Endodermal cell (in vitro differentiated cells): ENCODE data around the gene SIM1. TPM values are rescaled to one million over a fixed set of nuclear protein-coding genes. Genes with fewer than 3 reads are reported as not detected.

ENCODE experiments used
- DNase-seq: peaks from one replicate; pipeline ENCODE4 v3.0.0-alpha.2; 2017
- H3K27ac ChIP-seq: 2 replicates; pipeline ENCODE4 v1.5.1; 2013; ENCODE audit warnings: mild to moderate bottlenecking, low read depth, low read length, moderate library complexity
- H3K27me3 ChIP-seq: 2 replicates; pipeline ENCODE4 v1.6.1; 2013; ENCODE audit warnings: mild to moderate bottlenecking, low read length, moderate library complexity; ENCODE audit not compliant: insufficient read depth, control insufficient read depth, poor library complexity, severe bottlenecking
- H3K36me3 ChIP-seq: 2 replicates; pipeline ENCODE4 v1.7.0; 2013; ENCODE audit warnings: mild to moderate bottlenecking, low read length, moderate library complexity; ENCODE audit not compliant: control insufficient read depth, insufficient read depth
- H3K4me1 ChIP-seq: one replicate; pipeline ENCODE4 v1.7.0; 2013; ENCODE audit warnings: low read length; ENCODE audit not compliant: control insufficient read depth, insufficient read depth
- H3K4me3 ChIP-seq: 2 replicates; pipeline ENCODE4 v1.5.1; 2013; ENCODE audit warnings: mild to moderate bottlenecking, low read length, moderate library complexity
- H3K9ac ChIP-seq: 2 replicates; pipeline ENCODE4 v1.6.1; 2013; ENCODE audit warnings: mild to moderate bottlenecking, low read length, moderate library complexity; ENCODE audit not compliant: poor library complexity, severe bottlenecking; ENCODE audit errors: extremely low read depth
- H3K9me3 ChIP-seq: 2 replicates; pipeline ENCODE4 v1.6.1; 2013; ENCODE audit warnings: mild to moderate bottlenecking, low read length, moderate library complexity; ENCODE audit not compliant: control insufficient read depth
- H3K27ac Mint-ChIP-seq: 2 replicates; pipeline ENCODE4 v1.8.0; 2020; ENCODE audit warnings: mixed read lengths
- H3K27me3 Mint-ChIP-seq: 2 replicates; pipeline ENCODE4 v1.8.0; 2021; ENCODE audit warnings: mild to moderate bottlenecking, mixed read lengths; ENCODE audit not compliant: insufficient read depth
- H3K36me3 Mint-ChIP-seq: 2 replicates; pipeline ENCODE4 v1.8.0; 2020; ENCODE audit warnings: low read depth, mixed read lengths
- H3K4me1 Mint-ChIP-seq: 2 replicates; pipeline ENCODE4 v1.8.0; 2020; ENCODE audit warnings: mixed read lengths
- H3K4me3 Mint-ChIP-seq: 2 replicates; pipeline ENCODE4 v1.8.0; 2020; ENCODE audit warnings: mild to moderate bottlenecking, moderate library complexity, mixed read lengths
- H3K9me3 Mint-ChIP-seq: 2 replicates; pipeline ENCODE4 v1.8.0; 2020; ENCODE audit warnings: mild to moderate bottlenecking, mixed read lengths
- WGBS, 2 experiments: methylation state at CpG; one replicate each; pipeline versions ENCODE4 v1.1.5 to v1.1.7; 2013; ENCODE audit warnings: missing lambda C conversion rate in 2 of 2, mixed read lengths in 1 of 2; ENCODE audit not compliant: insufficient coverage in 1 of 2, insufficient read length in 1 of 2; 5-methylcytosine and 5-hydroxymethylcytosine counted together
- total RNA-seq, 2 donors: library from RNA; stranded (reverse); fragmentation: NEBNext Ultra II Directional in 1 of 2; extraction: Animal tissue kit (Norgen Biotek cat#: 25700) in 1 of 2; gene quantifications; 2 replicates in 1 of 2; 3 replicates in 1 of 2; pipeline ENCODE4 v1.2.1, GENCODE V29; 2021
- TF ChIP-seq, protein P1 (sequence below): fragments of 200-600 bp; sonication (generic); conservative IDR thresholded peaks from 2 replicates; pipeline ENCODE4 v1.5.0; 2021; ENCODE audit warnings: antibody characterized with exemption, mild to moderate bottlenecking

Gene SIM1
- total RNA-seq, 2 donors from 2014 or later: 0.07 to 0.31 TPM

DNA sequence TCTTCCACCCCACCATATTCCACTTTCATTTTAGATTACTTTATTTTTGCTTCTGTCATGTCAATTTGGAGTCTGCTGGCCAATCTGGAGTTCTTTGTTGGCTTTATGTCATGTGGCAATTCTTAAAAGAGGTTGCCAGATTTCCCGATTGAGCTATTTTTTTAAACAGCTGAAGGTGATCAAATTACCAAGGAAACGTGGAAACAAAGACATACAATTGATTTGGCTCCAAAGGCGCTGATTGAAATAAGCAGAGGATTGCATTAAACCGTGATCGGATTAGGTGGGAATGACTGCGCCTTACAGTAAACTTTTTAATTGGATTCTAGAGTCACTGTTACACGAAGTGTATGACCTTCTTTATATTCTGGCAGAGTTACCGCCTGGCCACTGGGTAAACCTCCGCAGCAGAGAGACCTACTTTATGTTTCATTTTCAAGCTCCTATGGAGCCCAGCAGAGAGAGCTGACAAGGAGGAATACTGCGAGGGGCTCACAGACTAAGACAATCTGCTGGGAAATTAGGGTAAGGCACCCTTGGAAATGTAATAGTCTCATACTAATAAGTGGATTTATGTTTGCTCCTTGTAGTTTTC lies 37.9 kb downstream of the SIM1 start:
- no peak overlapping the region for H3K9ac ChIP-seq
- H3K36me3 ChIP-seq: no peaks in the 10 kb centered on the region
- H3K9me3 Mint-ChIP-seq: no peaks in the 10 kb centered on the region
- H3K4me1 Mint-ChIP-seq: peaks cover 14% of the 10 kb centered on the region
- TF ChIP-seq, protein P1, sequence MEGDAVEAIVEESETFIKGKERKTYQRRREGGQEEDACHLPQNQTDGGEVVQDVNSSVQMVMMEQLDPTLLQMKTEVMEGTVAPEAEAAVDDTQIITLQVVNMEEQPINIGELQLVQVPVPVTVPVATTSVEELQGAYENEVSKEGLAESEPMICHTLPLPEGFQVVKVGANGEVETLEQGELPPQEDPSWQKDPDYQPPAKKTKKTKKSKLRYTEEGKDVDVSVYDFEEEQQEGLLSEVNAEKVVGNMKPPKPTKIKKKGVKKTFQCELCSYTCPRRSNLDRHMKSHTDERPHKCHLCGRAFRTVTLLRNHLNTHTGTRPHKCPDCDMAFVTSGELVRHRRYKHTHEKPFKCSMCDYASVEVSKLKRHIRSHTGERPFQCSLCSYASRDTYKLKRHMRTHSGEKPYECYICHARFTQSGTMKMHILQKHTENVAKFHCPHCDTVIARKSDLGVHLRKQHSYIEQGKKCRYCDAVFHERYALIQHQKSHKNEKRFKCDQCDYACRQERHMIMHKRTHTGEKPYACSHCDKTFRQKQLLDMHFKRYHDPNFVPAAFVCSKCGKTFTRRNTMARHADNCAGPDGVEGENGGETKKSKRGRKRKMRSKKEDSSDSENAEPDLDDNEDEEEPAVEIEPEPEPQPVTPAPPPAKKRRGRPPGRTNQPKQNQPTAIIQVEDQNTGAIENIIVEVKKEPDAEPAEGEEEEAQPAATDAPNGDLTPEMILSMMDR: no peak
- H3K4me3 ChIP-seq: no peak overlapping the region
- no peaks in the 10 kb centered on the region for H3K27me3 Mint-ChIP-seq
- no peak for DNase-seq
- no peak overlapping the region for H3K27ac ChIP-seq
- H3K4me1 ChIP-seq: no peaks in the 10 kb centered on the region
- 89 to 90% methylated on average over 10 of the region's 10 CpGs for WGBS, 2 experiments
- no peak overlapping the region for H3K4me3 Mint-ChIP-seq
- H3K36me3 Mint-ChIP-seq: no peaks in the 10 kb centered on the region
- H3K27me3 ChIP-seq: peaks cover 6% of the 10 kb centered on the region
- no peak overlapping the region for H3K27ac Mint-ChIP-seq
- no peaks in the 10 kb centered on the region for H3K9me3 ChIP-seq

DNA sequence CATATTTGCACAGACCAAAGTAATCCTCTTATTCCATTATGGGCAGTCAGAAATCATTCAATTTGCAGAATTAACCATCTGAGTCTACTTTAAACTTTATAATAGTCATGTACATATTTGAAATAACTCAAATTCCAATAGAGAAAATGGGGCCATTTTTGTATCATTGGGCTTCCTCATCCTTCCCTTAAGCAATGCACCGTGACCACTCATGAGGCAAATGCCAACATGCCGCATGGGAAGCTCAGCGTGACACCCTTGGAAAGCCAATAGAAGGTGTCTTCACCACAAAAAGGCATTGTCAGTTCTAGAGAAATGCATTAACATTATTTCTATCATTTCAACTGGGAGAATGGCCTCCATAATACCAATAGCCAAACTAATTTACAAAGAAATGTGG lies 38.5 kb downstream of the SIM1 start:
- no peak overlapping the region for H3K27ac Mint-ChIP-seq
- no peak overlapping the region for H3K27ac ChIP-seq
- H3K9me3 Mint-ChIP-seq: no peaks in the 10 kb centered on the region
- H3K4me3 ChIP-seq: no peak overlapping the region
- peaks cover 4% of the 10 kb centered on the region for H3K4me1 ChIP-seq
- H3K36me3 Mint-ChIP-seq: no peaks in the 10 kb centered on the region
- H3K27me3 ChIP-seq: peaks cover 6% of the 10 kb centered on the region
- H3K9me3 ChIP-seq: no peaks in the 10 kb centered on the region
- peaks cover 15% of the 10 kb centered on the region for H3K4me1 Mint-ChIP-seq
- no peaks in the 10 kb centered on the region for H3K27me3 Mint-ChIP-seq
- no peaks in the 10 kb centered on the region for H3K36me3 ChIP-seq
- TF ChIP-seq, protein P1: no peak
- WGBS, 2 experiments: 91% methylated on average over 3 of the region's 3 CpGs; no CpG with 5 or more reads in 1 of the 2 experiments
- H3K4me3 Mint-ChIP-seq: no peak overlapping the region
- no peak overlapping the region for H3K9ac ChIP-seq
- no peak for DNase-seq

DNA sequence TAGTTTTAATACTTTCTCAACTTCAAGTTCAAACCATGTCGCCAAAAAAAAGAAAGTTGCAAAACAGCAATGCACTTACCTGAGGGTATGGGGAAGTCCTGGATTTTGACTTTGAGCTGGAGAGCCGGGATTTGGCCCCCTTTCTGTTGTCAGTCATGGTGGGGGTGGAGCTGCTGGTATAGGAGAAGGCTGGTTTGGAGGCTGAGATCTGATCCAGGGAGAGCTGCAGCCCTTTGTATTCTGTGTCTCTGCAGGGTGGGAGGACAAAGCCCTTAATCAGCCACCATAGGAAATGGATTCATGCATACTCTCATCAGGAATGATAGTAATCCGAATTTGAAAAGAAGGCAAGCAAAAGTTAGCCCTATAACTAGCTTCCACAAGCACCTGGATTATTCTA lies 44.0 kb downstream of the SIM1 start:
- no peak overlapping the region for H3K4me3 Mint-ChIP-seq
- no peak overlapping the region for H3K4me3 ChIP-seq

More for the DNA sequence above, 44.0 kb downstream of the SIM1 start:
- no peaks in the 10 kb centered on the region for H3K36me3 Mint-ChIP-seq
- Histone ChIP-seq H3K36me3 (no peaks in the 10 kb centered on the region), H3K27ac (no peak overlapping the region), H3K27me3 (no peaks in the 10 kb centered on the region), H3K4me1 (peaks cover 4% of the 10 kb centered on the region), H3K9me3 (peaks cover 13% of the 10 kb centered on the region), H3K9ac (no peak overlapping the region)
- H3K9me3 Mint-ChIP-seq: peaks cover 4% of the 10 kb centered on the region
- DNase-seq: peak; percentile 74
- WGBS, 2 experiments: 0 to 21% methylated on average over 1 to 3 of the region's 3 CpGs
- peaks cover 13% of the 10 kb centered on the region for H3K4me1 Mint-ChIP-seq
- TF ChIP-seq, protein P1: no peak
- no peaks in the 10 kb centered on the region for H3K27me3 Mint-ChIP-seq
- no peak overlapping the region for H3K27ac Mint-ChIP-seq
